ENCODE measurements around the gene MRFAP1L1.
"Not testable (repeated sequence)": the region's sequence is repeated elsewhere in the genome, so short reads cannot be mapped to it uniquely, and the experiment has no call there.

The MRFAP1L1 gene

DNA sequence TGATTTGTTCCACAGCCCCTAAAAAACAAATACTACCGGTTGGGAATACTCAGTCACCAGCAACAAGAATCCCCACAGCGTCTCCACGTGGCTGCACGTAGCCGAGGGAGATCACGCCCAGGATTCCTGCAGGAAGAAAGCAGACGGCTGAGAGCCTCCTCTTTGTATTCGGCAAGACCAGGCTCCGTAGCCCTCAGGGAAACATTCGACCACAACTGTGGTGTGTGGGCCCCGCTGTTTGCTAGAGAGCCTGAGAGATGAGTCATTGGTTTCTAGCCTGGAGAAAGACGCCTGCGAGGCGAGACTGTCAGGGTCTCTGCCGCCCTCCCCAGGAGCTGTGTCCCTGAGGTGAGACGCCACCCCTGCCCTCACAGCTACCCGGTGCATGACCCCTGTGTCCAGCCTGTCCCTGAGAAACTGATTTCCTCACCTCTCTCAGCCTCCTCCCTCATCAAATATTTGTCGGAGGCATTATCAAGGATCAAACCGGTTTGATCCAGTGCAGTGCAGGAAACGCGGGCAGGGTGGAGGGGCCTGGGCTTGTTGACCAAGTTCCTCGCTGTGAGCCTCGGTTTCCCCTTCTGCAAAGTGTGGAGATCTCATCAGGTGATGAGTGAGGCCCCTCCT is 20.7 kb downstream of the MRFAP1L1 start:
- DNase-seq (ENCODE audit: low spot score), result peak; percentile 60

DNA sequence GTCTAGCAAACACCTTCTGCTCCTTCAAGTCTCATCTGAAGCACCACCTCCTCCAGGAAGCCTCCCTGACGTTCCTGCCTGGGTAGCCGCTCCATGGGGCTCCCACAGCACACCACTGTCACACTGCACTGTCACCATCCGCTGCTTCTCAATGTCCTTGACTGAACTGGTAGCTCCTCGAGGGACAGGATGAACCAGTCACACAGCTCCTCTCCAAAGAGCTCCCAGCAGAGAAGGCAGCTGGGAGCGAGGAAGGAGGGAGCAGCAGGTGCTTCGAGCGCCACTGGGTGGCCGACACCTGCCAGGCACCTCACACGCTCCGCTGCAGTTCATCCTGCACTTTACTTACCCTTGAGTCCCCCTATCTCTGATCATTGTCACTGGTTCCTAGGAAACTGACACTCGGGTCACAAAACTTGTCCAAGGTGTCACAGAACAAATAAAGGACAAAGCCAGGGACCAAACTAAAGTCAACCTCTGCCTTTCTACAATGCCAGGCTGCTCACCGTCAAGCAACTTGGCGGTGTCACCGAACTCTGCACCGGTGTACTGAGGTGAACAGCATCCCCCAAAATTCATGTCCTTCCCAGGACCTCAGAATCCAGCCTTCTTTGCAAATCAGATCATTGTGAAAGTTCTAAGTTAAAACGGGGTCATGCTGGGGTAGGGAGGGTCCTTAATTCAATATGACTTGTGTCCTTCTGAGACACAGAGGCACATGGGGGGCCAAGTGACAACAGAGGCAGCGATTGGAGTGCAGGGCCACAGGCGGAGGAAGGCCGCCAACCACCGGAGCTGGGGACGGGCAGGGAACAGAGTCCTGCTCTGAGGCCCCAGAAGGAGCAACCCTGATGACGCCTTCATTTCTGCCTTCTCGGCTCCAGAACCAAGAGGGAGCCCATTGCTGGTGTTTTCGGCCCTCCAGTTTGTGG is 21.5 kb downstream of the MRFAP1L1 start:
- no peak for DNase-seq (ENCODE audit: low spot score)

DNA sequence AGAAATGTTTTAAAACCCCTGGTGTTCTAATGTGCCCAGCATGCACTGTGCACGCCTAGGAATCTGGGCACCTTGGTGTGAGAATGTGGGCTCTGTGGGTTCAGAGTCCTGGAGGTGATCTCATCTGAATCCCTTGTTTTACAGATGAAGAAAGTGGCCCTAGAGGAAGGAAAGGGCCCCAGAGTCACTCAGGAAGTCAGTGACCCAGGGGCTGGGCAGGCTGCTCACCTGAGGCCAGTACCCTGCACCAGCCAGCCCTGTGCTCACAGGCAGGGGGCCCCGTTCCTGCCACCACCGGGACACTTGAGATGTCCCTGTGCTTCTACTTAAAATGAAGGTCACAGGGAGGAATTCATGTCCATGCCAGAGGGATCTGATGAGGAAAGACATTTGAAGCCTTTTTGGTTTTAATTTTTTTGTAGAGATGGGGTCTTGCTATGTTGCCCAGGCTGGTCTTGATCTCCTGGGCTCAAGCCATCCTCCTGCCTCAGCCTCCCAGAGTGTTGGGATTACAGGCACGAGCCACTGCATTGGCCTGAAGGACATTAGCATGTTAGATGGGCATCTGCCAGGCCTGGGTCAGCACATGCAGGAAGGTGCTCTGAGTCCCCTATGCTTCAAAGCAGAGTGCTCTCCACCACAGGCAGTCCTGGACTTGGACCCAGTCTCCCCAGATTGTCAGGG is 23.4 kb downstream of the MRFAP1L1 start:
- DNase-seq (ENCODE audit: low spot score), result no peak

DNA sequence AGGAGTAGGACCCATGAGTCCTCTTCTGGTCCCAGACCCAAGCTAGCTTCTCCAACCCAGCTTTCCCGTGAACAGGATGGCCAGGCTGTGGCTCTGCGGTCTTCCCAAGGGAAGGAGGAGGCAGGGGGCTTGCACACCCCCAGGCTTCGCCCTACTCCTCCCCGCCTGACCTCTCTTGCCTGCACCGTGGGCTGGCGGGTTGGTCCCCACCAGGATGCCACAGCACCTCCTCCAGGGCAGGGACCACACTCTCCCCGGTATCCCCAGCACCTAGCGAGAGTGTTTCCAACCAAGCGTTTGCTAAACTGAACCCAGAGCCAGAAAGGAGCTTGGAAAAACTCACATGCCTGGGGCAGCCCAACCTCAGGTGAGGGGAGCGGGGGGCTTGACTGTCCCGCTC is 25.0 kb downstream of the MRFAP1L1 start:
- DNase-seq (ENCODE audit: low spot score), result no peak

DNA sequence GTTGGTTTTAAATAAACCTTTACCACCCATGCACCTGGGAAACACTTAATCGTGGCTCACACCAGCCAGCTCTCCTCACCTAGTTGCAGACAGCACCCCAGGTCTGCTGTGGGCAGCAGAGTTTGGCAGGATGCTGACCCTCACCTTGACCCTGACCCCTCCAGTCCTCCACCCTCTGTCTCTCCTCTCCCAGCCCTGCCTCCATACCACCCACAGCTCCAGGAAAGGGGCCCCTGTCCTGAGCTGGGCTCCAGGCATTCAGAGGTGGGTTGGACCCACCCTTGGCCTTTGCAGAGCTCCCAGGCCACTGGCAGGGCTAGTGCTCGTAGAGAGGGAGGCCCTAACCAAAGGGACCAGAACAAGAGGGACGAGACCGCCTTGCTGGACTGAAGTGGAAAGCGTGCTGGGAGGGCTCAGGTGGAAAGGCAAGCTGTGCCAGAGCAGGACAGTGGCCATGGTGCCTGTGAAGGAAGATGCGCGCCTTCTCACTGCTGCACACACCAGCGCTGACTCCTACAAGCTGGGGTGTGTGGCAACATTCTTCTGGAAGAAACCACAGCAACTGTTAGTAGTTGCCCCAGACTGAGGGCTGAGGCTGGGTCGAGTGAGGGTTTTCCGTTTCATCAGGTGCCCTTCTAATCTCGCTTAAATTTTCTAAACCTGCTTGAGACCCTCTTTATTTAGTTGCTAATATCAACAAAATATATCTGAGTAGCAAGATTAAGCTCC is 26.6 kb downstream of the MRFAP1L1 start:
- DNase-seq (ENCODE audit: low spot score), result no peak

DNA sequence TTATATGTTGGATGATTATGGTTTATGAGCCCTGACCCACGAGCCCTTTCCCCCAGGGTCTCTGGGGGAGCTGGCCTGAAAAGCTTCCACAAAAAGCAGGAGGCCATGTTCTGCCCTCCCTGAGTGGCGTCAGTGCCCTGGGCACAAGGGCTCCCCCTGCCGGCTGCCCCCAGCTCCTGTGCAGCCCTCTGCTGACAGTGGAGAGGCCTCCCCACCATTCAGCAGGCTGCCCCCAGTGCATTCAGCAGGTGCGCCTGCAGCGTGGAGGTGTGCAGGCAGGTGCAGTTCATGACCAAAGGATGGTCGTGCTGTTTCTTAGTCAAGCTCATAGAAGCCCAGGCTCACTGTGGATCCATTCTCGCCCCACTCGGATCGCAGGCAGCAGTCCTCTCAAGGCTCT is 28.5 kb downstream of the MRFAP1L1 start:
- no peak for DNase-seq (ENCODE audit: low spot score)

DNA sequence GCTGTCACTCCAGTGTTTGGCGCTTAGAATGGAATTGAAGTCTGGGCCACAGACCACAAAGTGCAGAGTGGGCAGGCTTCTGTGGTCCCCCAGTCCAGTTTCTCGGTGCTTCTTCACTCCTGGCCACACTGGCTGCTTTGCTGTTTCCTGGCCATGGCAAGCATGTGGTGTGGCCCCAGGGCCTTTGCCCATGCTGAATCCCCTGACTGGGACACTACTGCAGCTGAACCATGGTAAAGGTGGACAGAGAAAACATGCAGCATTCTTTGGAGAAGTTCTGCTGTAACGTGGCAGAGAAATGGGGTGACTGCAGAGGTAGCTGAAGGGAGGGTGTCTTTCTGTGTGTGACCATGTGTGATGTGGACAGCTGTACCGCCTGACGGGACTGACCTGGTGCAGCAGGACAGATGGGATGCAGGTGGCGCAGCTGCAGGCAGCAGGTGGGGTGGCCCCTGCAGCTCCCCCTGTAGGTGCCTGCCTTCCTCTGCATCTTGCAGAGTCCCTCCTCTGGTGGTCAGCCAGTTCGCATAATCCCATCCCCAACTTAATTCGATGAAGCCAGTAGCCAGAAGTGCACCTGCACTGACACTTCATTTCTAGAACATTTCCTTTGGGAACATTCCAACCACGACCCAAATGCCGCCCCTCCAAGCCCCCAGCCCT is 29.2 kb downstream of the MRFAP1L1 start:
- DNase-seq (ENCODE audit: low spot score), result peak; percentile 84

DNA sequence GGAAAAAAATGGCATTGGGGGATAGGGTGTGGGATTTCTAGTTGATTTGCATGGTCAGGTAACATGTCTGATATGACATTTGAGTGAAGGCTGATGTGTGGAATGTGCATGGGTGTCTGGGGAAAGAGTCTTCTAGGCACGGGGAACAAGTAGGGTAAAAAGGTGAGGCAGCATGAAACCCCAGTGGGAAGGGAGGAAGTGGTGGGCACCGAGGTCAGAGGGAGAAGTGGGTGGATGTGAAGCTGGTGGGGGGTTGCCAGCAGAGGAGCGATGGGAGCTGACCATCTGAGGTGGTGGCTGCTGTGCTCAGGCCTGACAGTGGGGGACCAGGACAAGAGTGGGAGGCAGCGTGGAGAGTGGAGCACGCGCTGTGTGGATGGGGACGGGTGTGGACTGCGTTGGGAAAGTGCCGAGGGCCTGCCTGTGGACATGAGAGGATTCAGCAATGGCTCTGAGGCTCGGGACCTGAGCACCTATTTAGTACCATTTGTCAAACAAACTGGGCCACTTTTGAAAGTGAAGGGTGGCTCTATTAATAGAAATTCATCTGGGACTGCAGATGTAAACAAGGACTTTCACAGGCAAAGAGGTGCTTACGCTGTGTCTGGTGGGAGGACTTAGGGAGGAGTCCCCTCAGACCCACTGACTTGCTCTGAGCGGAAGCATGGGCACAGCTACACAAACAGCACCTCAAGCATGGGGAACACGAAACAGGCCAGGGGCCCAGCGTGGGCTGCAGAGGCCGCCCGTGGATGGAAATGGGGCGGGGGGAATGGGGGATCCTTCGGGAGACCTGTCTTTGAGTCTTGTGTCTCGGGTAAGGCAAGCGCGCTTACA is 32.7 kb downstream of the MRFAP1L1 start:
- DNase-seq (ENCODE audit: low spot score), result no peak

DNA sequence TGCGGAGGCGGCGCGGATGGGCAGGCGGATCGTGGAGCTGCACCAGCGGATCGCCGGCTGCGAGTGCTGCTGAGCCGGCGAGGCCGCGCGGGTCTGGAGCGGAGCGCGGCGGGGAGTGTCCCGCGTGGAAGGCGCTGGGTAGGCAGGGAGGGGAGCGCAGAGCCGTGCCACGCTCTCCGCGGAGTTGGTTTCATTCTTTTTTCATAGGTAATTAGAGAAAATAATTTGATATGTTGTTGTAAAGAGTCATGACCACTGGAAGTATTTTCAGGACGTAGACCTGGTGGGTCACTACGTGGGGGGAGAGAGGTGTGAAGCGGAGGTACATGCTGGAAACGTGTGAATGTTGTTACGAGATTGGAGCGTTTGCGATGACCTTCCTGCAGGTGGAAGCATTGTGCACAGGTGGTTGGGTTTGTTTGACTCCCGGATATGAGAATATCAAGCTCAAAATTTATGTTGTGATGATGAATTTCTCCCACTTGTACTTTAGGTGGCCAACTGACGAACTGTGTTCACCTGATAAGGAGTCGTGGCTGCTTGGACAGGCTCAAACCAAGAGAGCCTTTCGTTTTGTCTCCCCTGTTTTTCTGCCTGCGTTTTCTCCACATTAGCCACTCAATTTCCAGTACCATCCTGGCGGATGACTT is 35.0 kb downstream of the MRFAP1L1 start:
- no peak for DNase-seq (ENCODE audit: low spot score)

DNA sequence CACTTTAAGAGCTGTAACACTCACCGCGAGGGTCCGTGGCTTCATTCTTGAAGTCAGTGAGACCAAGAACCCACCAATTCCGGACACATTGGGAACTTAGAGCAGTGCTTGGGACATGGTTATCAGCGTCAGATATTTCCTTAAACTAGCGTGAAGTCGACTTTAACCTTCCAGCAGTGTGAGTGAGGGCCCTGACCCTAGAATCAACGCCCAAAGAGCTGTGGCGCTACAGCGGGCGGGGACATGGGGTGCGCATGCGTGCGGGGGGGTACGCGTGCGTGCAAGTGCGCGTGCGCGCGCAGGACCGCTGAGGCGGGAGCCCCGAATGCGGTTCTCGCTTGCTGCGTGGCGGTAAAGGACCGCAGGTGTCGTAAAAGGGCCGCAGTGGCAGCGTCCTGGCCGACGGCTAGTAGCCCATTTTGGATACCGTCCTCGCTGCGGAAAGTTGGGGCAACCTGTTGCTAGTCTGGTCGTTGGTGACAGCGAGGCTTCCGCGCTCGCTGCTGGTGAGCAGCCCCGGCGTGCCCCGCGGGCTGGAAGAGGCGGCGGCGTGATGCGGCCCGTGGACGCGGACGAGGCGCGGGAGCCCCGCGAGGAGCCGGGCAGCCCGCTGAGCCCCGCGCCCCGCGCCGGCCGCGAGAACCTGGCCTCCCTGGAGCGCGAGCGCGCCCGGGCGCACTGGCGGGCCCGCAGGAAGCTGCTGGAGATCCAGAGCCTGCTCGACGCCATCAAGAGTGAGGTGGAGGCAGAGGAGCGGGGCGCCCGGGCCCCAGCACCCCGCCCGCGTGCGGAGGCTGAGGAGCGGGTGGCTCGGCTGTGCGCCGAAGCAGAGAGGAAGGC is 35.8 kb downstream of the MRFAP1L1 start:
- peak; percentile 97 for DNase-seq (ENCODE audit: low spot score)

DNA sequence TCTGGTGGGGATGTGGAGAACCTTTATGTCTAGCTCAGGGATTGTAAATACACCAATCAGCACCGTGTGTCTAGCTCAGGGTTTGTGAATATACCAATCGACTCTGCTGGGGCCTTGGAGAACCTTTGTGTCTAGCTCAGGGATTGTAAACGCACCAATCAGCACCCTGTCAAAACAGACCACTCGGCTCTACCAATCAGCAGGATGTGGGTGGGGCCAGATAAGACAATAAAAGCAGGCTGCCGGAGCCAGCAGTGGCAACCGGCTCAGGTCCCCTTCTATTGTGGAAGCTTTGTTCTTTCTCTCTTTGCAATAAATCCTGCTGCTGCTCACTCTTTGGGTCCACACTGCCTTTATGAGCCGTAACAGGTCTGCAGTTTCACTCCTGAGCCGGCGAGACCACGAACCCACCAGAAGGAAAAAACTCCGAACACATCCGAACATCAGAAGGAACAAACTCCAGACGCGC is 36.4 kb downstream of the MRFAP1L1 start:
- DNase-seq (ENCODE audit: low spot score), result not testable (repeated sequence)

DNA sequence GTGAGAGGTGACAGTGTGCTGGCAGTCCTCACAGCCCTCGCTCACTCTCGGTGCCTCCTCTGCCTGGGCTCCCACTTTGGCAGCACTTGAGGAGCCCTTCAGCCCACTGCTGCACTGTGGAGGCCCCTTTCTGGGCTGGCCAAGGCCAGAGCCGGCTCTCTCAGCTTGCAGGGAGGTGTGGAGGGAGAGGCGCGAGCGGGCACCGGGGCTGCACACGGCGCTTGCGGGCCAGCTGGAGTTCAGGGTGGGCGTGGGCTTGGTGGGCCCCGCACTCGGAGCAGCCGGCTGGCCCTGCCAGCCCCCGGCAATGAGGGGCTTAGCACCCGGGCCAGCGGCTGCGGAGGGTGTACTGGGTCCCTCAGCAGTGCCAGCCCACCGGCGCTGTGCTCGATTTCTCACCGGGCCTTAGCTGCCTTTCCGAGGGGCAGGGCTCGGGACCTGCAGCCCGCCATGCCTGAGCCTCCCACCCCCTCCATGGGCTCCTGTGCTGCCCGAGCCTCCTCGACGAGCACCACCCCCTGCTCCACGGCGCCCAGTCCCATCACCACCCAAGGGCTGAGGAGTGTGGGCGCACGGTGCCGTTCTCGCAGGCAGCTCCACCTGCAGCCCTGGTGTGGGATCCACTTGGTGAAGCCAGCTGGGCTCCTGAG is 37.0 kb downstream of the MRFAP1L1 start:
- not testable (repeated sequence) for DNase-seq (ENCODE audit: low spot score)

DNA sequence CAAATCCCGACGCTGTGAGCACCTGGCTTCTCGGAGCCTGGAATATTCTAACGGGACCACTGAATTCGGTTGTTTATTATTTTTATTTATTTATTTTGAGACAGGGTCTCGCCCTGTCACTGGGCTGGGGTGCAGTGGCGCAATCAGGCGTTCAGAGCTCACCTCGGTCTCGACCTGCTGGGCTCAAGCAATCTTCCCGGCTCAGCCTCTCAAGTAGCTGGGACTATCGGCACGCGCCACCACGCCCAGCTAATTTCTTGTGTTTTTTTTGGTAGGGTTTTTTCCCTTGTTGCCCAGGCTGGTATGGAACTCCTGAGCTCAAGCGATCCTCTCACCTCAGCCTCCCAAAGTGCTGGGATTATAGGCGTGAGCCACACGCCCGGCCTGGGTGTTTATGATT is 37.5 kb downstream of the MRFAP1L1 start:
- DNase-seq (ENCODE audit: low spot score), result no peak

DNA sequence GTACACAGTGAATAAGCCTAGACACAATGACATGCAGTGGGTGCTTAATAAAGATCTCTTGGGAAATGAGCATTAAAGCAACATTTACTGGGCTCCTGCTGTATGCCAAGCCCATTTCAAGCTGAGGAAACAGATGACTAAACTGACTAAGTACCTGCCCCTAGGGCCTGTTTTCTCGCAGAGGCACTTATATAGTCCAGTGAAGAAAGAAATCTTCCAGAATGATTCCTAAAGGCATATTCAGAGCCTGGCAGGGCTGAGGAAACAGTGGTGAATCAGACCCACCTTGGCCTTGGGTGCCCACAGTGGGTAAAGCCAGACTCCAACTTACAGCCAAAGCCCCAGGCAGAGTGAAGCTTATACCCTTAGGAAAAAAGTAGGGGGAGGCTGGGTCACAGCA is 38.0 kb downstream of the MRFAP1L1 start:
- no peak for DNase-seq (ENCODE audit: low spot score)

DNA sequence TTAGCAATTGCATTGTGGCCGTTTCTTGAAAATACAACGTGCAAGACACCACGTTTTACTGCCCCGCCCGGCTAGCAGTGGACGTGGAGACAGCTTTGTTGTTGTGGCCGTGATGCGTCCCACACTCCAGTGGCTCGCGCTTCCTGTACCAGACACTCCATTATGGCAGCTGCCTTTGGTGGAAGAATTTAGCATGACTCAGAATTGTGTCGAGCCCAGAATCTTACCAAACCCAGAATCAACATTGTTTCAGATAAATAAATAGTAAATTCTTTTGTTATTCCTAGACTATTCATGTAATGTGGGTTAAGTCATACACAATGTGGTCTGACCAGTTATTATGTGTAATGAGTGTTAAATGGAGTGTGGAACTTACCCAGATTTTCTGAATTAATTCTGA is 41.3 kb downstream of the MRFAP1L1 start:
- no peak for DNase-seq (ENCODE audit: low spot score)

DNA sequence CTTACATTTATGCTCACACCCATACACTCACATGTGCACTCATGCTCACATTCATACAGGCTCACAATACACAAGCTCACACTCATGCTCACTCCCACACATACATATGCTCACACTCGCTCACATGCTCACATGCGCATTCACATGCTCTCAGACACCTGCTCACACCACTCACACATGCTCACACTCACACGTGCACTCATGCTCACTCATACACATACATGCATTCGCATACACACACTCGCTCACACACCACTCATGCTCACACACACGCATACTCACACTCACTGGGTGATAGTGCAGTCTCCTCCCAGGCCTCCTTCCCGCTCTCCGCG is 44.4 kb downstream of the MRFAP1L1 start:
- DNase-seq (ENCODE audit: low spot score), result no peak

DNA sequence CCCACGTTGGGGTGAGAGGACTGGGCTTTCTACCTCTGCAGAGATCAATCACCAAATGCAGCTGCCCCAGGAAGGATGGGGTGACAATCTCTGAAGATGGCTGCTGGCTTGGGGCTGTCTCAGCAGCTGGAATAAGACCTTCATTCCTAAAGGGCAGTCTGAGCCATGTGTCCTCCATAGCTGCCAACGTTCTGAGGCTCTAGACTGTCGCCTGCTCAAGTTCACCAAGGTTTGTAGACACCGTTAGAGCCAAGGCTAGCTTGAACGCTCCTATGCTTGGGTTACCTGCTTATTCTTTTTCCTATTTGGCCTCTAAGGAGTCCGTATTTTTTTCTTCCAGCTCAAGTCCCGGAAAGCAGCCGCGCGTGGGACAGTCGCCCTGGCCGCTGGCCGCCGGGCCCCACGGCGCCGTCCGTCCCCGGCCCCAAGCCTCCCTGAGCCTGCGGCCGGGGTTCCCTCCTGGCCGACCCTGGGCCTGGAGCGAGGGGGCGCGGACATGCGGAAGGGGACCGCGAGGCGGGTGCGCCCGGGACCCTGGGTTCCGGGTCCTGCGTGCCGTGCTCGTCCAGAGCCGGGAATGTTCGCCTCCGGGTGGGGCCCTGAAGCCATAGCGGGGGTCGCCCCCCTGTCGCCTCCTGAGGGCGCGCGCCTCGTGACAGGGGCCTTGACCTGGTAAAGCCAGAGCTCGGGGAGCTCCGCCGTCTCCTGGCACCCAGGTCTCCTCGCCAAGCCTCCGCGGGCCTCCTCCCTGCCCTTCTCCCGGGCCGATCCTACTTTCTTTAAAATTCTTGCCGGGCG is 45.9 kb downstream of the MRFAP1L1 start:
- DNase-seq (ENCODE audit: low spot score), result peak; percentile 33

DNA sequence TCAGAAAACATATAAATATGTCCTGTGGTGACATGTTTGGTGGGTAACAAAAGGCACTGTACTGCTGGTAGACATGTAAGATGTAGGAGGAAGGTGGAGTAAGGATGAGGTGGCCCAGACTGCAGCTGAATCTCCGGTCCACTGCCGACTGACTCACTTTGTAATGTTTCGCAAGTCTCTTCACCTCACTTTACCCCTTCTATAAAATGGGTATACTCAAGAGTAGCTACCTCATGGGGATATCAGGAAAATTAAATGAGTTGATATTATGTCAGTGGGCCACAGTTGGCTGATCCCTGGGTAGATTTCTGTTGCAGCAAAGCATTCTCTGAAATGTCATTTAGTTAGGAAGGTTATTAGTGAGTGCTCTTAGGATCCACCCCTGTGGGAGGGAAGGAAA is 47.1 kb downstream of the MRFAP1L1 start:
- DNase-seq (ENCODE audit: low spot score), result no peak
